ENCODE results near the gene FLCN. TPM values are rescaled to one million over a fixed set of nuclear protein-coding genes. Genes with fewer than 3 reads are reported as not detected.

Gene FLCN
- total RNA-seq, 1 experiment from 2014 or later, result 71.6 TPM

- DNase-seq (ENCODE audit: low read depth, low spot score) (no peak), ATAC-seq (no peak)
- ChIA-PET POLR2A (no interaction called here), CTCF (no interaction called here)
- Histone ChIP-seq H3K4me1 (ENCODE audit: control insufficient read depth, insufficient read depth, low read length) (peaks cover 8% of the 10 kb centered on the region), H3K27ac (ENCODE audit: low read length) (peak overlapping the region; percentile 63; the same call in 1 of the 2 replicates), H3K27me3 (ENCODE audit: control insufficient read depth, insufficient read depth, low read length) (no peaks in the 10 kb centered on the region), H3K4me3 (ENCODE audit: low read depth in 2 of 2, low read length in 2 of 2) (peak overlapping the region; percentile 56 to 67), H3K36me3 (ENCODE audit: control insufficient read depth, insufficient read depth, low read length) (no peaks in the 10 kb centered on the region), H3K9me3 (ENCODE audit: control insufficient read depth, insufficient read depth, low read depth, low read length) (no peaks in the 10 kb centered on the region)
- TF ChIP-seq, protein P1, sequence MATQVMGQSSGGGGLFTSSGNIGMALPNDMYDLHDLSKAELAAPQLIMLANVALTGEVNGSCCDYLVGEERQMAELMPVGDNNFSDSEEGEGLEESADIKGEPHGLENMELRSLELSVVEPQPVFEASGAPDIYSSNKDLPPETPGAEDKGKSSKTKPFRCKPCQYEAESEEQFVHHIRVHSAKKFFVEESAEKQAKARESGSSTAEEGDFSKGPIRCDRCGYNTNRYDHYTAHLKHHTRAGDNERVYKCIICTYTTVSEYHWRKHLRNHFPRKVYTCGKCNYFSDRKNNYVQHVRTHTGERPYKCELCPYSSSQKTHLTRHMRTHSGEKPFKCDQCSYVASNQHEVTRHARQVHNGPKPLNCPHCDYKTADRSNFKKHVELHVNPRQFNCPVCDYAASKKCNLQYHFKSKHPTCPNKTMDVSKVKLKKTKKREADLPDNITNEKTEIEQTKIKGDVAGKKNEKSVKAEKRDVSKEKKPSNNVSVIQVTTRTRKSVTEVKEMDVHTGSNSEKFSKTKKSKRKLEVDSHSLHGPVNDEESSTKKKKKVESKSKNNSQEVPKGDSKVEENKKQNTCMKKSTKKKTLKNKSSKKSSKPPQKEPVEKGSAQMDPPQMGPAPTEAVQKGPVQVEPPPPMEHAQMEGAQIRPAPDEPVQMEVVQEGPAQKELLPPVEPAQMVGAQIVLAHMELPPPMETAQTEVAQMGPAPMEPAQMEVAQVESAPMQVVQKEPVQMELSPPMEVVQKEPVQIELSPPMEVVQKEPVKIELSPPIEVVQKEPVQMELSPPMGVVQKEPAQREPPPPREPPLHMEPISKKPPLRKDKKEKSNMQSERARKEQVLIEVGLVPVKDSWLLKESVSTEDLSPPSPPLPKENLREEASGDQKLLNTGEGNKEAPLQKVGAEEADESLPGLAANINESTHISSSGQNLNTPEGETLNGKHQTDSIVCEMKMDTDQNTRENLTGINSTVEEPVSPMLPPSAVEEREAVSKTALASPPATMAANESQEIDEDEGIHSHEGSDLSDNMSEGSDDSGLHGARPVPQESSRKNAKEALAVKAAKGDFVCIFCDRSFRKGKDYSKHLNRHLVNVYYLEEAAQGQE (IDR thresholded peaks at IDR 0.05; ENCODE audit: insufficient read depth in 1 of 2, low read depth in 2 of 2, low read length in 1 of 2), result no peak
- no peak for TF ChIP-seq TCF7L2 (IDR thresholded peaks at IDR 0.05; ENCODE audit: low read depth, low read length)
- TF ChIP-seq, protein P2, sequence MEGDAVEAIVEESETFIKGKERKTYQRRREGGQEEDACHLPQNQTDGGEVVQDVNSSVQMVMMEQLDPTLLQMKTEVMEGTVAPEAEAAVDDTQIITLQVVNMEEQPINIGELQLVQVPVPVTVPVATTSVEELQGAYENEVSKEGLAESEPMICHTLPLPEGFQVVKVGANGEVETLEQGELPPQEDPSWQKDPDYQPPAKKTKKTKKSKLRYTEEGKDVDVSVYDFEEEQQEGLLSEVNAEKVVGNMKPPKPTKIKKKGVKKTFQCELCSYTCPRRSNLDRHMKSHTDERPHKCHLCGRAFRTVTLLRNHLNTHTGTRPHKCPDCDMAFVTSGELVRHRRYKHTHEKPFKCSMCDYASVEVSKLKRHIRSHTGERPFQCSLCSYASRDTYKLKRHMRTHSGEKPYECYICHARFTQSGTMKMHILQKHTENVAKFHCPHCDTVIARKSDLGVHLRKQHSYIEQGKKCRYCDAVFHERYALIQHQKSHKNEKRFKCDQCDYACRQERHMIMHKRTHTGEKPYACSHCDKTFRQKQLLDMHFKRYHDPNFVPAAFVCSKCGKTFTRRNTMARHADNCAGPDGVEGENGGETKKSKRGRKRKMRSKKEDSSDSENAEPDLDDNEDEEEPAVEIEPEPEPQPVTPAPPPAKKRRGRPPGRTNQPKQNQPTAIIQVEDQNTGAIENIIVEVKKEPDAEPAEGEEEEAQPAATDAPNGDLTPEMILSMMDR (IDR thresholded peaks at IDR 0.05), result no peak
- TF ChIP-seq POLR2AphosphoS5 (IDR thresholded peaks at IDR 0.05; ENCODE audit: low read depth, low read length), result no peak
- no peak for TF ChIP-seq SIN3A (IDR thresholded peaks at IDR 0.05; ENCODE audit: borderline replicate concordance, insufficient read depth, low read depth, low read length)
- in situ Hi-C loops (cut with HindIII; ENCODE audit: low pct_unique_long_range_greater_than_20kb, low sequenced_read_pairs) (no loop called here), intact Hi-C loops (cut with micrococcal nuclease; ENCODE audit: unreplicated experiment) (no loop called here)
- BruUV-seq (replicated peaks), result no TSS peak
Measured at GRCh38 chr17:17204635-17205231, 32.2 kb downstream of the FLCN start.

GRCh38 chr17:17204041-17204591 lies 32.9 kb downstream of the FLCN start:
- Histone ChIP-seq H3K36me3 (ENCODE audit: control insufficient read depth, insufficient read depth, low read length) (no peaks in the 10 kb centered on the region), H3K27ac (ENCODE audit: low read length) (no peak overlapping the region), H3K4me1 (ENCODE audit: control insufficient read depth, insufficient read depth, low read length) (peaks cover 8% of the 10 kb centered on the region), H3K27me3 (ENCODE audit: control insufficient read depth, insufficient read depth, low read length) (no peaks in the 10 kb centered on the region), H3K4me3 (ENCODE audit: low read depth in 2 of 2, low read length in 2 of 2) (peak overlapping the region in 1 of 2 experiments; percentile 67; a peak in 2 of 4 replicates), H3K9me3 (ENCODE audit: control insufficient read depth, insufficient read depth, low read depth, low read length) (no peaks in the 10 kb centered on the region)
- BruUV-seq (replicated peaks), result no TSS peak
- POLR2A ChIA-PET, result no interaction called here
- no peak for DNase-seq (ENCODE audit: low read depth, low spot score)
- CTCF ChIA-PET, result no interaction called here
- ATAC-seq, result no peak
- TF ChIP-seq TCF7L2 (IDR thresholded peaks at IDR 0.05; ENCODE audit: low read depth, low read length) (no peak), POLR2AphosphoS5 (IDR thresholded peaks at IDR 0.05; ENCODE audit: low read depth, low read length) (no peak), SIN3A (IDR thresholded peaks at IDR 0.05; ENCODE audit: borderline replicate concordance, insufficient read depth, low read depth, low read length) (no peak)
- TF ChIP-seq, protein P1 (IDR thresholded peaks at IDR 0.05; ENCODE audit: insufficient read depth in 1 of 2, low read depth in 2 of 2, low read length in 1 of 2), result no peak
- TF ChIP-seq, protein P2 (IDR thresholded peaks at IDR 0.05), result no peak
- intact Hi-C loops (cut with micrococcal nuclease; ENCODE audit: unreplicated experiment) (no loop called here), in situ Hi-C loops (cut with HindIII; ENCODE audit: low pct_unique_long_range_greater_than_20kb, low sequenced_read_pairs) (no loop called here)

All from Panc1 (cell line).